NCI-H2029 (cell line): ENCODE data around the gene JAKMIP1.

Experiments
- DNase-seq: peaks from one replicate; lab custom pipeline; 2025; lab: John Stamatoyannopoulos, UW

Gene JAKMIP1

DNA sequence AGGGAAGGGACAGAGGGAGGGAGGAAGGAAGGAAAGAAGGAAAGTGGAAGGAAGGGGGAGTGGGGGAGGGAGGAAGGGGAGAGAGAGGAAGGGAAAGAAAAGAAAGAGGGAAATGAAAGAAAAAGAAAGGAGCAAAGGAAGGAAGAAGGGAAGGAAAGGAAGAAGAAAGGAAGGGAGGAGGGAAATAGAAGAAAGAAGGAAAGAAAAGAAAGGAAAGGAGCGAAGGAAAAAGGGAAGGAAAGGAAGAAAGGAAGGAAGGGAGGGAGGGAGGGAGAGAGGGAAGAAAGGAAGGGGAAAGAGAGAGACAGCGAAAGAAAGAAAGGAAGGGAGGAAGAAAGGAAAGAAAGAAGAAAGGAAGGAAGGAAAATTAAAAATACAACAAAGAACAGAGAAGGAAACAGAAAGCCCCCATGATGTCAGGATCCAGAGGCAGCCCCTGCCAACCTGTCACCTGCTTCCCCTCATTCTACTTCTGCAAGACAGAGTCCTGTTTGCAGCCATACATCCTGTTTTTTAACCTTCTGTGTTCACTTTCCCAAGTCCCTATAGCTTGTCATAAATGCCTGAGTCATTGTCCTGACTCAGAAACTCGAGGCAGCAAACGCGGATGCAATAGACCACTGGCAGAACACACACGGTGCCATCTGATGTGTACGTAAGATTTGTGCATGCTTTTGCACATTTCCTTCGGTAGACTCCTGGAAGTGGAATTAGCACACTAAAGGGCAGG lies 105.2 kb downstream of the JAKMIP1 start:
- DNase-seq: no peak

DNA sequence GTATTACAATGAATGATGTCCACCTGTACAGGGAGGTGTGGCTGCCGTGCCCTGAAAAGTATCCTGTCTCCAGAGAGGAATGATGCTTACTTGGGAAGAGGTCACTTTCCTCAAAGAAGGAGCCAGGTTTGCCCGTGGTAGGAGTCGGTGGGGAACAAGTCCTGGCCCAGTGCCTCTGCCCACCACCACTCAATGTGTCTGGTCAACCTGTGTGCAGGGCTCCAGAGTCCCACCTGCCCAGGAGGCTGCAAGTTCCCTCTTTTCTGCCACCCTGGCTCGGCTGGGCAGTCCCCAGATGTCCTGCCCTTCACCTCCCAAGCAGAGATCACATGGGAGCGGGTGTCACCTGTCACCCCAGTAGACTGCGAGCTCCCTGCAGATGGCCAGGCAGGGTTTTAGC lies 106.7 kb downstream of the JAKMIP1 start:
- no peak for DNase-seq

DNA sequence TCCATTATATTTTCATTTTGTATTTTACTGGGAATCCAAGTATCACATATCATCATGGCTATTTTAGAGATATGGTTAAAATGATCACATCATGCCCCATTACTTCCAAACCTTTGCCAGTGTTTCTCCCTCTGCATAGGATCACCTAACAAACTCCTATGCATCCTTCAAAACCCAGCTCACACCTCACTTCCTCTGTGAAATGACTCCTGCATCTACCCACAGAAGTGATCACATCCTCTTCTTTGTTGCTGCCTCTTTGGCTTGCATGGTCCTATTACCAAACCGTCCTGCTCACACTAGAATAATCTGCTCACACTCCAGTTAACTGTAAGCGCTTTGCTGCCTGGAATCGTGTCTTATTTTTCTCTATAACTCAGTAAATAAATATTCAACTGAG lies 107.4 kb downstream of the JAKMIP1 start:
- no peak for DNase-seq

DNA sequence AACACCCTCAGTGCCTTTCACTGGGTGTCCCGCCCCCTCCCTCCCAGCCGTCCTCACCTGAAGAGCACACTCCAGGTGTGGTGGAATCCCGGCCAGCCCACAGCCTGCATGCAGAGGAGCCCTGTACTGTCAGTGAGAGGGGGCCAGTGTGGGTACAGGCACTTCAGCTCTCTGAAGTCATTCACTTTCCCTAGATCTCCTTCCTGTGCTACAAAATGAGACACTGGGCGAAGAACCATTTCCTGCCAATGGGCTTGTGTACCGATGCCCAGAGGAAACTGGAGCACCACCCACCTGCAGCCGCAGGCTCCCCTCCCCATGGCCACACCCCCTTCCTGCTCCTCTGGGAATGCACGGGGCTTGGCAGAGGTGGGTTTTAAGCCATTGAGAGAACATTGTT lies 108.2 kb downstream of the JAKMIP1 start:
- DNase-seq: peak; percentile 57

DNA sequence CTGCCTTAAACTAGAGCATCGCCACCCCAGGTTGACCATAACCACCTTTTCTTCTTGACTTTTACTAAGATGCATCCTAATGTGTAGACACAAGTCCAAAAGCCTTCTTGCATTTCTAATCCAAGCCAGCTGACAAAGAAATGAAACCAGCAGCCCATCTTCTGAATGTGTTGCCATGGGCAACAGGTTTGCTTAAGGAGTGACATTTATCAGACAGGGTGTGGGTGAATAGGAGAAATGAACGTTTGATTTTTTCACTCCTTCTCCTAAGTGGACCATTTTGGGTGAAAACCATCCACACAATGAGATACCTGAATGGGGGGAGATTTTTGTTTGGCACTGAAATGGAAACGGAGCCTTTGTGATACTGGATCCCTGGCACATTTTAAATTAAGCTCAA lies 109.4 kb downstream of the JAKMIP1 start:
- DNase-seq: no peak

DNA sequence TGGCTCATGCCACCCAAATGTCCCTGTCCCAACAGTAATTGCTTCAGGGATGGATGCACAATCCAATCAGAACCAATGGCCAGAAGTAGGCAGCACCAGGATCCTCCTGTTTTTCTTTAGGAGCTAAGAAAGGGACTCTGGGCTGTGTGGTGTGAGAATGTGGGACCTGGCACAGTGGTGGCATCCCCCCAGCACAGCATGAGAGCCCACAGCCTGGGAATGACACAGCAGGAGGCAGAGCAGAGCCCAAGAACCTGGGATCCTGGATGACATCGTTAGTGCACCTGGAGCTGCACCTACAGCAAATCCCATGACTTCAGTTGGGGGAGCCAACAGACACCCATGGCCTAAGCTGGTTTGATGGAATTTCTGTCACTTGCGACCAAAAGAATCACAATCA lies 111.4 kb downstream of the JAKMIP1 start:
- no peak for DNase-seq

DNA sequence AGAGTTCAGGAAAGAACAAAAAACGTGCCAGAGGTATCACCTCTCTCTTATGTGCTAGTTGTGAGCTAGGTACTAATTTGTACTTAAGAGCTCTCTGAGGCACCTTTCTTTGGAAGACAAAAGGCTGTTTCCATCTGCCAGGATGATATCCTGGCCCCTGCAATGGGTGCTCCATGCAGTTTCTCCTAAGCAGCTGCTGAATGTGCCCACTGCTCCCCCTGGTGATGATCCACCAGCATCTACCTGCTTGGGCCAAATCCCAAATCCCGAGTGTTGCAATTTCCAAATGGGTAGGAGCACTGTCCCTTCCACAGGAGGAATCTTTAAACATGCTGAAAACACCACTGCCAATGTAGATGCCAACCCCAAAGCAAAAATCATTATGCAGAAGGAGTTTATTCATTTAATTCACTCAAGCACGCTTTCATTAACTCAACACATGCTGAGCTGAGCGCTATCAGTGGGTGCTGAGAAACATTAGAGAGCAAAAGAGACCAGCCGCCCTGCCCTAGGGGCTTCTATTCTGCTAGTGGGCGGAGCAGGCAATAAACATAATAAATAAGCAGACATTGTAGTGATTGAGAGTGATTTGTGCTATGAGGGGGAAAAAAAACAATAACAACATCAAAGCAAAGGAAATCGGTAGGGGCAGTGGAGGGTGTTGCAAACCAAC lies 112.5 kb downstream of the JAKMIP1 start:
- peak; percentile 51 for DNase-seq

DNA sequence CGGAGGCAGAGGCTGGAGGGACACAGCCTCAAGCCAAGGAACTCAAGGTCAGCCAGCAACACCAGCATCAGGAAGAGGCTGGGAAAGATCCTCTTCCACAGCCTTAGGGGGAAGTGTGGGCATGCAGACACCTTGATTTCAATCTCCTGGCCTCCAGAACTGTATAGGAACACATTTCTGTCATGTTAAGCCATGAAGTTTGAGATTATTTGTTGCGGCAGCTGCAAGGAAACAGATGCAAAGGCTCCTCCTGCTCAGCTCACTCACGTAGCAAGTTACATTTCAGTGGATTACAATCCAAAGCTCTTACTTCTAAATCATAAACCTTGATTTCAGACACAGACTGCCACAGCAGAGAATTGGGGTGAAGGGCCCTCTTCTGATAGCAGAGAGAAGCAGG lies 113.5 kb downstream of the JAKMIP1 start:
- no peak for DNase-seq

DNA sequence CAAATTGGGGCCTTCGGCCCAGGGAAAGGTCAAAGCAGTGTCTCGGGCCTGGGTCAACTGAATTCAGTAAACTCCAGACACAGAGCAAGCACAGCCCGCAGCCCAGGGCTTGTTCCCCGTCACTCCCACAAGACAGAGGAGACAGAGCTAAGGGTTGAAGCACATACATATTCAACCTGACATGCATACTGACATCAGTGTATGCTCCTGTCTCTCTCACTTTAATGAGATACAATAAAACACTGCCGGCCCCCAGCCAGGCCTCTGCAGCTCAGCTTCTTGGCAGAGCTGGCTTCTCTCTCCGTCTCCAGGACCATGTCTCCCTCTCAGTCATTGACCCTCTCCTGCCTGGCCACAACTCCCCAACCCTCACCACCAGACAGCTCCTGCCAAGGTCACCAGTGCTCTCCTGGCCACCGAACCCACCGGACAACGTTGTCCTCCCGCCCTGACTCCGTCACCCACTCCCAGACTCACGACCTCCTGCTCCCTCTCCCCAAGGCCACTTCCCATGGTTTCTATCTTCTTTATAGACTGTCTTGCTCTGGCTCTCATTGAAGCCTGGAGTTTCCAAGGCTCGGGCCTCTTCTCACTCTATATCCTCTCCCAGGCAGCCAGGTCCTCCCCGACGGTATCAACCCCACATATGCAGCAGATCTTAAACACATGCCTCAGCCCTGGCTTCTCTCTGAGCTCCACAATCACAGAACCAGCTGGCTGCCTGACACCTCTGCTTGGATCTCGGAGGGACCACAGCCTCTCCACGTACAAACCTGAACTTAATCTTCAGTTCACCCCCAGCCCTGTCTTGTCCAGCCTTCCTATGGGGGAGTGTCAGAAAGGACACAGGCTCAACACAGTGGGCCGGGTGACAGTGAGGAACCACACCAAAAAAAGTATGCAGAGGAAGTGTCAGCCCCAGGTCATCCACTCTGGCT lies 114.4 kb downstream of the JAKMIP1 start:
- DNase-seq: no peak

DNA sequence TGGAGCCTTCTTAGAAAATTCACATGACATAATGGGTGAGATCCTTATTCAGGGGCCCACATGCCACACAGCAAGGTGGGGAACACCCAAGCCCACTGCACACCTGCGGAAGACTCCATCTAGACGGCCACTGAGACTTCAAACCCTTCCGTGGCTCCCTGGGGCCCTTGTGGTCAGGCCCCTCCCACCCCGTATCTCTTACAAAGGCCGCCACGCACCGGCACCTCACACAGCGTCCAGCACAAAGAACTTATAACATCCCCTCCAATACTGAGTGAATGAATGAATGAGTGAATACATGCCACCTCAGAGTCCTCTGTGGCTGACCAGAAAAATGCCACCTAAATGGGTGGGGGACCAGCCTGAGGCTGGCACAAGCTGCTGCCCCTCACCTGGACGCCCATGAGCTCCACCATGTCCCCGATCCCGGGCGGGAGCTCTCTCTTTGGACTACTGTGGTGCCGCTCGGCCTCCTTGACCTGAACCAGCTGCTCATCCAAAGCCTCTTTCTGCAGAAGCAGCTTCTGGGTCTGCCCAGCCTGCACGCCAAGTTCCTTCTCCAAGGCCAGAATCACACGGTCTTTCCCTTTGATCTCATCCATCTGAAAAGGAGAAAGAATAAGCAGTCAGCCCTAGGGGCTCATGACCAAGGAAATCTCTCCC lies 115.2 kb downstream of the JAKMIP1 start:
- no peak for DNase-seq

DNA sequence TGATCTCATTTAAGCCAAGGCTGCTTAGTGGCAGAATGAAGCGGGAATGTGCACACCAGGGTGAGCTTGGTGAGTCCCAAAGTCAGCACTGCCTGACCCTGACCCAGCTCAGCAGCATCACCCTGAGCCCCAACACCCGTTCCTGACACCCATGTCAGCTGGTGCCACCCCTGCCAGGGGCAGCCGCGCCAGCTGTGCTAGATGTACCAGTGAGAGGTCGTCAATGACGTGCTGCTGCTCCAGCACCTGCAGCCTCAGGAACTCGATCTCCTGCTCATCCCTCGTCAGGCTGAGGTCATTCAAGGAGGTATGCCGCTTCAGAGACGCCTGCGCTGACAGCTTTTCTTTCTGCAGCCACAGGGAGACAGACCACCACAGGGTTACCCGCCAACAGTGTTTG lies 120.4 kb downstream of the JAKMIP1 start:
- no peak for DNase-seq

DNA sequence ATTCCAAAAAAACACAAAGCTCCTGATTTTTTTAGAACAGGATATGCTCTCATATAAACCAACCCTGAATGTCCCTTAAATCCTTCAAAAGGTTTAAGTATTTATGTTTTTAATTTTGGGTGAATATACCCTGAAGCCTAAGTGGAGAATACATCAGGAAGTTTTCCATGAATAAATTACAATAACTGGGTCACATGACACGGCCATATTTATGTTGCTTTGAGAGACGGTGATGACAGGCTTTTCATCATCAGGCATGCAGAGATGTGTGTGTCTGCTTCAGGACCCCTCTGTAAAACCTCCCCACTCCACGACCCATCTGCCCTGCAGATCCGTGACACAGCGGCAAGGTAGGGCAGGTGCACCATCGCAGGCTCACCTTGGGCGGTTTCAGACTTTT lies 121.8 kb downstream of the JAKMIP1 start:
- DNase-seq: no peak

DNA sequence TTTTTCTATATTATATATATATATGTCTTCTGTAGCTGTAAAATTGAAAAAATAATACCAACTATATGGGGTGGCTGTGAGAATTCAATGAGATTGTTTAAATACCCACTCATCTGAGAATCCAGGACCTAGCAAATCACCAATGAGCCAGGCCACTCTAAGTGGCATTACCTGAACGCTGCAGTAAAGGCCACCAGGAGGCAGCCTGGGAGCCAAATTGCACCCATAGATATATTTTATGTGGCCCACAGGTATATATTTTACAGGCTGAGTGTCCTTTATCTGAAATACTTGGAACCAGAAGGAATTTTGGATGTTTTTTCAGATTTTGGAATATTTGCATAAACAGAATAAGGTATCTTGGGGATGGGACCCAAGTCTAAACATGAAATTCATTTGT lies 124.0 kb downstream of the JAKMIP1 start:
- DNase-seq: no peak

DNA sequence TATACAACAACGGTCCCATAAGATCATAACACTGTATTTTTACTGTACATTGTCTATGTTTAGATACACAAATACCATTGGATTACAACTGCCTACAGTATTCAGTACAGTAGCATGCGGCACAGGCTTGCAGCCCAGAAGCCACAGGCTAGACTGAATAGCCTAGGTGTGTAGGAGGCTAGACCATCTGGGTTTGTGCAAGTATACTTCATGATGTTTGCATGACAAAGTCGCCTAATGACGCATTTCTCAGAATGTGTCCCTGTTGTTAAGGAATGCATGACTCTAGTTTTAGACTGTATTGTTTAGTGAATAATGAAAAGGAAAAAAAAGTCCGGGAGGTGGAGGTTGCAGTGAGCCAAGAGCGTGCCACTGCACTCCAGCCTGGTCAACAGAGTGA lies 125.6 kb downstream of the JAKMIP1 start:
- DNase-seq: no peak

DNA sequence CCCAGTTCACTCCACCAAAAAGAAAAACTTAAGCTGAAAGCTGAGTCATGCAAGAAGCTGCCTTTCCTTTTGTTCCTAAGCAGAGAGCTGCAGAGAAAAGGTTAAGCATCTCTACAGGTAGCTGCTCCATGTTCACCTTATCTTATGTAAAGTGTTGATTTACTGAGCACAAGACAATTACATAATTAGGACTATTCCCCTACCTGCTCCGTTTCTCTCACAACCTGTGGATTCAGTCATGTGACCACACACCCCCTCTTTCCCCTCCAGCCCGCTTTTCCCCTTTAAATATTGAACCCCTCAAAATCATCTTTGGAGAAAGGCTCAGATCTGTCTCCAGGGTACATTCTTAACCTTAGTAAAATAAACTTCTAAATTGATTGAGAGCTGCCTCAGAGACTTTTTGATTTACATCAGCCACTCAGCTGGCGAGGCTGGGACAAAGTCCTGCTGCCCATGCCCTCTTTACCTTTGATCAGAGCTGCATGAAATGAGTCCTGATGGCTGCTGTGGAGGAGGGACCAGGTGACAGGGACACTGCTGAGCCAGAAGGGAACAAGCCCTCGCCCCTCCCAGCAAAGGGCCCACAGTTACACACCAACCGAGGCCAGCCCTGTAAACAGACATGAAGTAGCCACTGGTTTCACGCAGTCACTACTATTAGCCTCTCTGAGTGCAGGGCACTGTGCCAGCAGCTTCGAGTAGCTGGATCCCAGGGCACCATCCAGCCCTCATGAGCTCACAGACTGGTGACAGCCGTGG lies 128.2 kb downstream of the JAKMIP1 start:
- peak; percentile 86 for DNase-seq

DNA sequence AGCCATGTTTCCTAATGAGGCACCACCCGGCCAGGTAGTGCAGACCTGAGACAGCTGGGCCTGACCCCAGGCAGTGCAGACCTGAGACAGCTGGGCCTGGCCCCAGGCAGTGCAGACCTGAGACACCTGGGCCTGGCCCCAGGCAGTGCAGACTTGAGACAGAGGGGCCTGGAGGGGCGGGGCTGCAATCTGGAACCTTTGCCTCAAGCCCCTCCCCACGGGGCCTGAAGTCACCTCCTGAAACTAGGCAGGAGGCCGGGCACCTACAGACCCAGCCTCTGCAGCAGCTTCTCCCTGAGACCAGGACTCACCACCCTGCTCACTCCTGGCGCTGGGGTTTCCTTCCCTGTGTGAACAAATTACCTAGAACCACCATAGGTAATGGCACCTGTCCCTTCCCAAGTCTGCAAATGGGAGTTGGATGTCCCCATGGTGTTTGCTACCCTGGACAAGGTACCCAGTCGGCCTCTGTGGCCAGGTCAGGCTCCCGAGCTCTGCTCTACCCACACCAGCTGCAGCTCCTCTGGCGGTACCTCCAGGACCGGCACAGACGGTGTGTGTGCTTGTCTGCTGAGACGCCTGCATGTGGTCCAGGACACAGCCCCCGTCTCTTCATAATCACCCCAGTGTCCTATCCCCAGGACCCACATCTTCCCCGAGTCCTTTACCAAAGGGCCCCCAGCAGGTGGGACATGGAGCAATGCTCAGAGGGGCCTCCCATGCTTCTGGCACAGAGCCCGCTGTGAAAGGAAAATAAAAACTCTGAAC lies 129.0 kb downstream of the JAKMIP1 start:
- DNase-seq: no peak

DNA sequence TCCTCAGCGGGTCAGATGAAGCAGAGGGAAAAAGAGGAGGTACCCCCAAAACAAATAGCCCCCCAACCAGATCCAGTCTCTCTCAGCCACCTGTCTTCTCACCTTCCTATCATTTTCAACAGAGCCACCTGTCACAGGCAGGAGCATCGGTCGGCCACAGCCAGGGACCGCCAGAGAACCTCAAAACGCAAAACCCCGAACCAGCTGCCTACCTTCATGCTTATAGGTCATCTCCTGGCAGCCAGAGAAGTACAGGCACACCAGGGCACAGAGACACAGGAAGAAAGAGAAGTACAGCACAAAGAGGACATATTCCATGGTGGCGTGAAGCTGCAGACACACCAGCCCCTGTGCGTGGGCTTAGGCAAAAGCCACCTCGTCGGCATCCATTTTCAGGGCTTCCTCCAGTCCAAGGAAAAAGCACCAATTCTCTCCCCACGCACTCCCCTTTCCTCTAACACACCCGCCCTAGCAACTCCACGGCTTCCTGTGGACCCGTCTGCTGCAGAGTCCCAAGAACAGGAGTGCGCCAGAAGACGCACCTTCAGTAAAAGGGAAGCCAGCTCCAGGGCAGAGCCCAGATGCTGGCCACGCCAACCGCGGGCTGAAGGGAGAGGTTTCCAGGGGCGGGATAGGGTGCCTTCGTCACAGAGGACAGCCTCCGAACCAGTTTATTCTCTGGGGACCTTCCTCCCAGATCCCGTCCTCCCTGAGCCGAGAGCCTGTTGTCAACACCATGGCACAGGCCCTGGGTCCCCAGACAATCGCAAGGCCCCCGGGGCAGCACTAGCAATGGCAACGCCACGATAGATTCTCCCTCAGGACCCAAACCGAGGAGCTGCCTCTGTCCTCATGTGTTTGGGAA lies 130.3 kb downstream of the JAKMIP1 start:
- DNase-seq: no peak

DNA sequence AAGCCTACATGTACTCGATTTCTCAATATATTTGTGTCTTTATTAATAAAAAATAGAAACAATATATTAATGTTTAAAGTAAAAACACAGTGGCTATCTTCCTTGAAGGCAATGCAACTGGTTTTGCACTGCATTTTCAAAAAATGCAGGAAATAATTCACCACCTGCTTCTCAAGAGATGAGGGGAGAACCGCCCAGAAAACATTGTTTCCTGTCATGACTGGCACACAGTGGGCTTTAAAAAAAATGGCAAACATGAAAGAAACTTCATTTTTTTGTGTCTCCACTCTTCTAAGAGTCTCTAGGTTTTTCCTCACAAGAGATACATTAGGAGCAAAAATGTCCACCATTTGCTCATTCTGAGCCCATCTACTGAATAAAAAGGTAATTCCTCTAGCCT lies 131.4 kb downstream of the JAKMIP1 start:
- DNase-seq: no peak

DNA sequence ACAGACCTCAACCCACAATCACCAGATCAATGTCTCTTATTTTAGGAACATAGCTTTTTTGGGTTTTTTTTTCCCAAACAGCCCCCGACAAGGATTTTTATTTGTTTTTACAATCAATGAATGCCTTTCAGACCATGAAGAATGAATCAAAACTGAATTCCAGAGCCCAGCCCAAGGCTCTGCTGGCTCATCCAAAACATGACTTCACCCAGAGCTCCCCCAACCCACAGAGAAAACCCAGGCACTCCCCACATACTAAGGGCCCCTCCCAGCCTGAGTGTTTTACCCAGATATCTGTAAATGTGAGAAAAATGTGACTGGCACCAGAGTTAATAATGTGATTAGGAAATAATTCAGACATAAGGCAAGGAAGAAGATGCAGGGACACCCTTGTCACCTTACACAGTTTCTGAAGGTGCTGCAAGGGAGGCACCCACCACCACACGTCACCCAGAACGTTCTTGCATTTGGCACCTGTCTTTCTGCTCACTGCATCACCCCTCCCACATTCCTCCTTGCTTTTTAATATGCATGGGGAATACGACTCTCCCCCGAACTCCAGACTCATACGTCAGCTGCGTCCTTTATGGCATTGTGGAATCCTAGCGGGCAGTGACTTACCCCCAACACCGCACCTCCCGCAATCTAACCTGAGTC lies 134.3 kb downstream of the JAKMIP1 start:
- DNase-seq: no peak
